GM23338 (cell line): ENCODE results near the gene TRIM38.

Experiments
- EZH2 ChIP-seq: fragments of 200-600 bp; sonication (generic); IDR thresholded peaks from one replicate; pipeline ENCODE4 v1.8.0; 2017; ENCODE audit warnings: antibody characterized with exemption, mild to moderate bottlenecking, low read depth; ENCODE audit not compliant: unreplicated experiment
- POLR2AphosphoS5 ChIP-seq: IDR thresholded peaks from 2 replicates; pipeline ENCODE4 v1.6.1; 2016; ENCODE audit warnings: antibody characterized with exemption, low read depth
- TF ChIP-seq, protein P1 (sequence below), 2 experiments: fragments of 200-600 bp in 1 of 2; sonication (generic) in 1 of 2; conservative IDR thresholded peaks; 2 replicates each; pipeline versions ENCODE4 v1.5.1 to v1.6.1; 2016 to 2017; ENCODE audit warnings: antibody characterized with exemption in 2 of 2, low read depth in 2 of 2, mild to moderate bottlenecking in 2 of 2, moderate library complexity in 1 of 2

DNA sequence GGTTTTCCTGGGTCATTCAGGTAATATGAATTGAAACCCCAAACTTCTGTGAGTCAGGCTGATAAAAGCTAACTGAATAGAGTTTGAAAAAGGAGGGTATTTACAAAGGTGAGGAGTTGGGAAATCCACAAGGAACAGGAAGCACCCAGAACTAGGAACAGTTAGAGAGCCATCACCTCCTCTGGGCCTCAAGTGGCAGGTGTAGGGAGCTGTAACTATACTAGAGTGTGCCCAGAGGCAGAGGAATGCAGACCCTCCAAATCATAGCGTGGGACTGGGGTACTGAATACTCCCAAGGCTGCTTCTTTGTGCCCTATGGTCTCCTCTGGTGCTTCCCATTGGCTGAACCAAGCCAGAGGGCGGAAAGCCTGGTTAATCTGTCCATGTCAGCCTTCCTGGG is 18.3 kb downstream of the TRIM38 start:
- TF ChIP-seq POLR2AphosphoS5 (no peak), EZH2 (no peak)
- TF ChIP-seq, protein P1, sequence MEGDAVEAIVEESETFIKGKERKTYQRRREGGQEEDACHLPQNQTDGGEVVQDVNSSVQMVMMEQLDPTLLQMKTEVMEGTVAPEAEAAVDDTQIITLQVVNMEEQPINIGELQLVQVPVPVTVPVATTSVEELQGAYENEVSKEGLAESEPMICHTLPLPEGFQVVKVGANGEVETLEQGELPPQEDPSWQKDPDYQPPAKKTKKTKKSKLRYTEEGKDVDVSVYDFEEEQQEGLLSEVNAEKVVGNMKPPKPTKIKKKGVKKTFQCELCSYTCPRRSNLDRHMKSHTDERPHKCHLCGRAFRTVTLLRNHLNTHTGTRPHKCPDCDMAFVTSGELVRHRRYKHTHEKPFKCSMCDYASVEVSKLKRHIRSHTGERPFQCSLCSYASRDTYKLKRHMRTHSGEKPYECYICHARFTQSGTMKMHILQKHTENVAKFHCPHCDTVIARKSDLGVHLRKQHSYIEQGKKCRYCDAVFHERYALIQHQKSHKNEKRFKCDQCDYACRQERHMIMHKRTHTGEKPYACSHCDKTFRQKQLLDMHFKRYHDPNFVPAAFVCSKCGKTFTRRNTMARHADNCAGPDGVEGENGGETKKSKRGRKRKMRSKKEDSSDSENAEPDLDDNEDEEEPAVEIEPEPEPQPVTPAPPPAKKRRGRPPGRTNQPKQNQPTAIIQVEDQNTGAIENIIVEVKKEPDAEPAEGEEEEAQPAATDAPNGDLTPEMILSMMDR (conservative IDR thresholded peaks at IDR 0.05; ENCODE audit: low read depth in 2 of 2): no peak
